Transverse colon (tissue), 3 donors: ENCODE data around the gene TMEFF1.

Experiments
- EP300 ChIP-seq: sonication (generic); formaldehyde crosslinking; IDR thresholded peaks from one replicate; pipeline ENCODE4 v1.6.1; 2017; ENCODE audit warnings: antibody characterized with exemption, low read depth
- TF ChIP-seq, protein P1 (sequence below), 5 experiments: fragments of 200-600 bp in 3 of 5; fragments of 450-650 bp in 2 of 5; sonication (generic) in 3 of 5; IDR thresholded peaks; 1 replicate in 2 of 5; 2 replicates in 3 of 5; pipeline ENCODE4 v1.5.1; 2016 to 2017; ENCODE audit warnings: antibody characterized with exemption in 5 of 5, inconsistent platforms in 3 of 5, mild to moderate bottlenecking in 2 of 5, moderate library complexity in 1 of 5

- TF ChIP-seq, protein P1, sequence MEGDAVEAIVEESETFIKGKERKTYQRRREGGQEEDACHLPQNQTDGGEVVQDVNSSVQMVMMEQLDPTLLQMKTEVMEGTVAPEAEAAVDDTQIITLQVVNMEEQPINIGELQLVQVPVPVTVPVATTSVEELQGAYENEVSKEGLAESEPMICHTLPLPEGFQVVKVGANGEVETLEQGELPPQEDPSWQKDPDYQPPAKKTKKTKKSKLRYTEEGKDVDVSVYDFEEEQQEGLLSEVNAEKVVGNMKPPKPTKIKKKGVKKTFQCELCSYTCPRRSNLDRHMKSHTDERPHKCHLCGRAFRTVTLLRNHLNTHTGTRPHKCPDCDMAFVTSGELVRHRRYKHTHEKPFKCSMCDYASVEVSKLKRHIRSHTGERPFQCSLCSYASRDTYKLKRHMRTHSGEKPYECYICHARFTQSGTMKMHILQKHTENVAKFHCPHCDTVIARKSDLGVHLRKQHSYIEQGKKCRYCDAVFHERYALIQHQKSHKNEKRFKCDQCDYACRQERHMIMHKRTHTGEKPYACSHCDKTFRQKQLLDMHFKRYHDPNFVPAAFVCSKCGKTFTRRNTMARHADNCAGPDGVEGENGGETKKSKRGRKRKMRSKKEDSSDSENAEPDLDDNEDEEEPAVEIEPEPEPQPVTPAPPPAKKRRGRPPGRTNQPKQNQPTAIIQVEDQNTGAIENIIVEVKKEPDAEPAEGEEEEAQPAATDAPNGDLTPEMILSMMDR (IDR thresholded peaks at IDR 0.05), result no peak
- TF ChIP-seq EP300, result no peak
Observed at GRCh38 chr9:100623969-100624368, 151.0 kb downstream of the TMEFF1 start.
